Muscle layer of colon (tissue), 2 donors: ENCODE data around the gene SPPL2B.
"Not testable (repeated sequence)": the region's sequence is repeated elsewhere in the genome, so short reads cannot be mapped to it uniquely, and the experiment has no call there.

Experiments used
- H3K27ac ChIP-seq: one replicate; pipeline ENCODE4 v1.7.0; 2013; ENCODE audit warnings: low read depth, mild to moderate bottlenecking, low read length, moderate library complexity
- H3K27me3 ChIP-seq, 2 donors: one replicate each; pipeline ENCODE4 v1.7.0; 2013; ENCODE audit warnings: low read length in 2 of 2, mild to moderate bottlenecking in 2 of 2; ENCODE audit not compliant: insufficient read depth in 2 of 2, control insufficient read depth in 1 of 2
- H3K36me3 ChIP-seq: one replicate; pipeline ENCODE4 v1.7.0; 2013; ENCODE audit warnings: mild to moderate bottlenecking, low read length; ENCODE audit not compliant: insufficient read depth
- H3K4me1 ChIP-seq: one replicate; pipeline ENCODE4 v1.7.0; 2013; ENCODE audit warnings: mild to moderate bottlenecking, low read length; ENCODE audit not compliant: insufficient read depth
- H3K4me3 ChIP-seq, 2 donors: one replicate each; pipeline ENCODE4 v1.7.0; 2013; ENCODE audit warnings: low read length in 2 of 2, low read depth in 1 of 2, mild to moderate bottlenecking in 1 of 2, moderate library complexity in 1 of 2
- H3K9ac ChIP-seq: one replicate; pipeline ENCODE4 v1.7.0; 2013; ENCODE audit warnings: low read length
- H3K9me3 ChIP-seq: one replicate; pipeline ENCODE4 v1.7.0; 2013; ENCODE audit warnings: mild to moderate bottlenecking, low read length
- donor health status: abdominal sarcoma.
- donor health status: Adenocarcinoma of cecum.

SPPL2B gene

DNA sequence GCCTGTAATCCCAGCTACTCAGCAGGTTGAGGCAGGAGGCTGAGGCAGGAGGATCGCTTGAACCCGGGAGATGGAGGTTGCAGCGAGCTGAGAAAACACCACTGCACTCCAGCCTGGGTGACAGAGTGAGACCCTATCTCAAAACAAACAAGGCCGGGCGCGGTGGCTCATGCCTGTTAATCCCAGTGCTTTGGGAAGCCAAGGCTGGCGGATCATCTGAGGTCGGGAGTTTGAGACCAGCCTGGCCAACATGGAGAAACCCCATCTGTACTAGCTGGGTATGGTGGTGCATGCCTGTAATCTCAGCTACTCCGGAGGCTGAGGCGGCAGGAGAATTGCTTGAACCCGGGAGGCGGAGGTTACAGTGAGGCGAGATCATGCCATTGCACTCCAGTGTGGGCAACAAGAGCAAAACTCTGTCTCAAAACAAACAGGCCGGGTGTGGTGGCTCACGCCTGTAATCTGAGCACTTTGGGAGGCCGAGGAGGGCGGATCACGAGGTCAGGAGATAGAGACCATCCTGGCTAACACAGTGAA is 66.9 kb downstream of the SPPL2B start:
- H3K27ac ChIP-seq, H3K9ac ChIP-seq, H3K9me3 ChIP-seq, H3K27me3 ChIP-seq, H3K4me3 ChIP-seq, H3K4me1 ChIP-seq, H3K36me3 ChIP-seq: not testable (repeated sequence)

DNA sequence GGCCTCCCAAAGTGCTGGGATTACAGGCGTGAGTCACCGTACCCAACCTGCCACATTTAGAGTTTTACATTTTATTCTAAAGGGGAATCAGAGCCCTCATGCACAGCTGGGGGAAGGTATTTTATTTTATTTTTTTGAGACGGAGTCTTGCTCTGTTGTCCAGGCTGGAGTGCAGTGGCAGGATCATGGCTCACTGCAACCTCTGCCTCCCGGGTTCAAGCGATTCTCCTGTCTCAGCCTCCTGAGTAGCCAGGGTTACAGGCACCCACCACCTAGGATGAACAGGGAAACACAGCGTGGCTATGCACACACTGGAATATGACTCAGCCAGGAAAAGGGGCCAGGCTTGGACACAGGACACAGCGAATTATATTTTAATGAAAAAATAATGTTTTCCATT is 68.7 kb downstream of the SPPL2B start:
- not testable (repeated sequence) for H3K36me3 ChIP-seq, H3K4me3 ChIP-seq, H3K27me3 ChIP-seq, H3K27ac ChIP-seq, H3K9ac ChIP-seq, H3K4me1 ChIP-seq, H3K9me3 ChIP-seq

DNA sequence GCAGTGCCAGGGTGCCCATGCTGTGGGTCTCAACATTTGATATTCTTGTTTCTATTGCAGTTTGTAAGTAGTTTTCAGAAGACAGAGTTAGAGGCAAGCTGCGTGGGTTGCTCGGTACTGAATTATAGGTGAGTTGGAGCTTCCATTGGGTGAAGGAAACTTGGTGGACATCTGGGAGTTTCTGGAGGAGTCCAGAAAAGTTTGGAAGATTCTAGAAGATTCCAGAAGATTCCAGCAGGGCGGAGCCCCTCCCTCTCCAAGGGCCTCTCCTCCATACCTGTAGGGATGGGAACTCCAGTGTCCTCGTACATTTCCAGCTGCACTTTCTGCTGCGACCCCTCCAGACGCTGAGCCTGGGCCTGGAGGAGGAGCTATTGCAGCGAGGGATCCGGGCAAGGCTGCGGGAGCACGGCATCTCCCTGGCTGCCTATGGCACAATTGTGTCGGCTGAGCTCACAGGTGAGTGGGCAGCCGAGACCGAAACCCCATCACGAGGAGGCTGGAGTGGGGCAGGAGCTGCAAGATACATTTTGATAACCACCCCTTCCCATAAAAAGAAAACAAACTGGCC is 70.3 kb downstream of the SPPL2B start:
- H3K4me3 ChIP-seq, result no peak overlapping the region
- H3K36me3 ChIP-seq, result no peaks in the 10 kb centered on the region
- H3K4me1 ChIP-seq, result no peaks in the 10 kb centered on the region
- no peaks in the 10 kb centered on the region for H3K9me3 ChIP-seq
- H3K27ac ChIP-seq, result no peak overlapping the region
- H3K9ac ChIP-seq, result no peak overlapping the region
- H3K27me3 ChIP-seq, result no peaks in the 10 kb centered on the region

DNA sequence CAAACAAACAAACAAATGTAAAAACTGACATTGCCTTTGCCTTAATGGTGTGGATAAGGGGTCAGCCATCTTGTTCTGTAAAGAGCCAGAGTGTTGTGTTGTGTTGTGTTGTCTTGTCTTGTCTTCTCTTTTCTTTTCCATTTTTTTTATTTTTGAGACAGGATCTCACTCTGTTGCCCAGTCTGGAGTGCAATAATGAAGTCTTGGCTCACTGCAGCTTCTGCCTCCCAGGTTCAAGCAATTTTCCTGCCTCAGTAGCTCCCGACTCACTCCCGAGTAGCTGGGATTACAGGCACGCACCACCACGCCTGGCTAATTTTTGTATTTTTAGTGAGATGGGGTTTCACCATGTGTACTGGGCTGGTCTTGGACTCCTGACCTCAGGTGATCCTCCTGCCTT is 71.1 kb downstream of the SPPL2B start:
- Histone ChIP-seq H3K9me3 (no peaks in the 10 kb centered on the region), H3K9ac (no peak overlapping the region), H3K27me3 (no peaks in the 10 kb centered on the region), H3K27ac (no peak overlapping the region), H3K36me3 (no peaks in the 10 kb centered on the region), H3K4me1 (no peaks in the 10 kb centered on the region), H3K4me3 (no peak overlapping the region)
